Left colon (tissue), 2 donors: ENCODE measurements around the gene MSN. TPM values are rescaled to one million over a fixed set of nuclear protein-coding genes. Genes with fewer than 3 reads are reported as not detected.

ENCODE experiments used
- ATAC-seq: fragments of 200-7000 bp; cut with Tn5 transposase; one replicate; pipeline ENCODE4 v1.9.1; 2020; ENCODE audit warnings: mild to moderate bottlenecking, moderate library complexity
- DNase-seq, 2 donors: peaks; one replicate each; pipeline ENCODE4 v3.0.0-alpha.2; 2020
- intact Hi-C, 2 donors: fragments of 100-400 bp; cut with DNase I in 1 of 2; cut with micrococcal nuclease in 1 of 2; formaldehyde crosslinking; loops; one replicate each; pipeline versions ENCODE4 v1.11.2 to v1.14.0; 2022; cut with DNase I, micrococcal nuclease
- total RNA-seq, 2 donors: library from RNA; stranded (reverse); fragmentation: NEBNext Ultra II Directional; extraction: Animal tissue kit (Norgen Biotek cat#: 25700); gene quantifications; one replicate each; pipeline ENCODE4 v1.2.1, GENCODE V29; 2021
- donor health status: DM: no; HTN: no; CAD: no.
- donor health status: DM: yes; HTN: yes; CAD: no.

Gene MSN
- total RNA-seq, 2 donors from 2014 or later: 24.8 to 52.8 TPM

- peak; percentile 56 to 57 for DNase-seq
- intact Hi-C loops: no loop called here
- peak; percentile 35 for ATAC-seq
These were observed 30.7 kb downstream of the MSN start for GRCh38 chrX:65697915-65698796.

GRCh38 chrX:65702956-65703355 lies 35.5 kb downstream of the MSN start:
- no peak for ATAC-seq
- no peak for DNase-seq
- intact Hi-C loops: no loop called here

- DNase-seq (no peak), ATAC-seq (no peak)
- intact Hi-C loops: no loop called here
These were observed 38.0 kb downstream of the MSN start for GRCh38 chrX:65705439-65705838.

DNA sequence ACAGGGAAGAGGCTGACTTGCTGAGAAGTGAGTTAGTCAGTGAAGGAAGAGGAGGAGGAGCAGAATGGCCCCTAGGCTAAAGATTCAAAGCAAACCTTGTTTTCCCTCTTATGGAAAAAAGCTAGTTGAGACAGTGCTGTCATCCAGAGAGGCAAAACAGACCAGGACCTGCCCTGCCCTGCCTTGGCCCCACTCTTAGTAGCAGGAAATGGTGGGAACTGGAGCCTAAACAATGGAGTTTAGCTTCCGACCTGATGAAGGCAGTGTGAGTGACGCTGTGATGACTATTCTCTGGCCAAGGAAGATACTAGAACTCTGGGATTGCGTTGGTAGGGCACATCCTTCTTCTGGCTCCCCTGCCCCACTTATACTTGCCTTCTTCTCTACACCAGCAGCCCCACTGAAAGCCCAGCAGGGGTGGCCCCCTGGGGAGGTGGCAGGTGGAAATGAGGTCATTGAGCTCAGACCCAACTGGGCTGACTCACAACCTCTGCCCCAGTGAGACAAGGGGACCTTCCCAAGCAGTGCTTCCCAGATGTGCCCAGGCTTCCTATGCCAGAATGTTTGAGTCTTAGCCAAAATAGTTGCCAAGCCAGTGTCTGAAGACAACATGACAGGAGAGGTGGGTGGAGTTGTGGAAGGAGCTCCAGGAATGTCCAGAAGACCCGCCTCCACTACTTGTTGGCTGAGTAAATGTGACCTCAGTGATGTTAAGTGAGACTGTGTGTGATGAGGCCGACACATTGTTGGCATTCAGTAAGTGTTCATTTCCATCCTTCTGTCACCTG lies 38.8 kb downstream of the MSN start:
- intact Hi-C loops: no loop called here

DNA sequence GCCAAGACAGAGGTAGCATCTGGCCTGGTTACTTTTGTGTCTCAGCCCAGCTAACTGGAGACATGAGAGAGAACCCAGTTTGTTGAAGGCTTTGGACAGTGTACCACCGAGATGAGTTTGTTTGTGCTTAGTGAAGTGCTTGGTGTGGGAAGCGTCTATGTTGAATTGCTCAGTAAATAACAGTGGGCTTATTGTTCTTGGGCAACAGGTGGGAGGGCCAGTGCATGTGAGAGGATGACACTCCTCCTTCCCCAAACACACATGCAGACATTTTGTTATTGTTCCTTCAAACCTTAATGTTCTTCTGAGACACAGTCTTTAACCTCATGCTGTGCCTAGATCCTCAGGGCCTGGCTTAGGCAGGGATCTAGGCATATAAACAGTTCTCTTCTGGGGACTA lies 39.7 kb downstream of the MSN start:
- ATAC-seq (no peak), DNase-seq (no peak)
- intact Hi-C loops: no loop called here

More for the DNA sequence above, 38.8 kb downstream of the MSN start:
- DNase-seq (no peak), ATAC-seq (no peak)

DNA sequence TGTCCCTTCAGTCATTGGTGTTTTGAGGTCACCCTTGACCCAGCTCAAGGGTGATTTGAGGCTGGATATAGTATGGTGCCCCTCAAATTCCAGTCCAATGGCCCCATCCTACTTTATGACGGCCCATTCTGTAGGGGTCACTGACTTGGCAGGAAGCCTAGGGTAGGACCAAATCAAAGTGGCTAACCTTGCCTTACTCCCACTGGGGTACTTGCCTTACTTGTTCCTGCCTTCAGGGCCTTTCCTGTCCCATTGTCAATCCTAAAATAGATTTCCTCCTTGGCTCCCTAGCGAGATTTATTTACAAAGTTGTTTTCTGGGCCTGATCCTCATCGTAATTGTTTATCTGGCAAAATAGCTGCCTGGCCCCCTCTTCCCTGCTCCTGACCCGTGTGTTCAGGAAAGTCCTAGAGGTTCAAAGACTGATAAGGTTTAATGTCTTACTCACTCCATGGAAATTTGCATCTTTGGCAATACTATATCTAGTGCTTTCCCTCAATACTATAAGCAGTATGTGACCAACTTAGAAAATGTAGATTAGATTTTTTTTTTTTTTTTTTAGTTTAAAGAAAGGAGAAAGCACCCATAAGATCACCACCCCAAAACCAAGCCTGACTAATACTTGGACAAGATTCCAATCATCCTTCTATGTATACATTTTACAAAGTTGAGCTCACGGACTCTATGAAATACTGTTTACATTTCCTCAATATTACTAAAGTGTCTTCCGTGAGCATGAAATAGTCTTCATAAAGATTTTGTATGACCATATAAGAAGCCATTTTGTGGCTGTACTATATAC lies 44.8 kb downstream of the MSN start:
- DNase-seq: no peak
- intact Hi-C loops: no loop called here
- no peak for ATAC-seq

DNA sequence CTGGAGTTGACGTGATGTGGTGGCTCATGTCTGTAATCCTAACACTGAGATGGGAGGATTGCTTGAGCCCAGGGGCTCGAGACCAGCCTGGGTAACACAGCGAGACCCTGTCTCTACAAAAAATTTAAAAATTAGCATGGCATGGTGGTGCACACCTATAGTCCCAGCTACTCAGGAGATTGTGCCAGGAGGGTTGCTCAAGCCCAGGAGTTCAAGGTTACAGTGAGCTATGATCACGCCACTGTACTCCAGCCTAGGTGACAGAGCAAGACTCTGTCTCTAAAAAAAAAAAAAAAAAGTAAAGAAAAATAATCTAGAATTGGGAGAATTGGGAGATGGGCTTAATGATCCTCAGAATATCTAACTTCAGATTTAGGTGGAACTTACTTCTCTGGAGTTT lies 51.1 kb downstream of the MSN start:
- ATAC-seq (no peak), DNase-seq (no peak)
- intact Hi-C loops: no loop called here

DNA sequence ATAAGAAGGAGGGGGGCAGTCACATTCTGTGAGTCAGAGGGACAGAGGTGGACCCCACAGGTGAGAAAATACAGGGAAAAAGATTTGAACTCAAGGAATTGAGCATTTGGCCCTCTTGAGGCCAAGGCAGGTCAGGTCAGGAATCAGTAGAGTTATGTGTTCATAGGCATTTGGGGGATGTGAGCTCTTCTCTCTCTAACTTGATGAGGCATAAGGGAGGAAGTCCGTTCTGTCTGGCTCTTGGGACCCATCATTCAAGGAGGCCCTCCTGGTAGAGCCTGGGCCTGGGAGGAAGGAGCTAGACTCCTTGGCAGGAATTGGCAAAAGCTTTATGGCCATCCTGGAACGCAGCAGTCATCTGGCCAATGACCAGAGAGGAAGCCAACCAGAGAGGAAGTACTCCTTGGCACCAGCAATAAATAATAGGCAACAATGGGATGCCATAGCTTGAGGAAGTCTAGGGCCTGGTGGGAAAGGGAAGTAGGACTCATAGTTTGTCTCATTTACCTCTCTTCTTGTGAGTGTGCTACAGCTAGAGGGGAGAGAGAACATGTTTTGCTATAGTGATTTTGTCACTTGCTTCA lies 53.0 kb downstream of the MSN start:
- no peak for ATAC-seq
- intact Hi-C loops: no loop called here
- no peak for DNase-seq

DNA sequence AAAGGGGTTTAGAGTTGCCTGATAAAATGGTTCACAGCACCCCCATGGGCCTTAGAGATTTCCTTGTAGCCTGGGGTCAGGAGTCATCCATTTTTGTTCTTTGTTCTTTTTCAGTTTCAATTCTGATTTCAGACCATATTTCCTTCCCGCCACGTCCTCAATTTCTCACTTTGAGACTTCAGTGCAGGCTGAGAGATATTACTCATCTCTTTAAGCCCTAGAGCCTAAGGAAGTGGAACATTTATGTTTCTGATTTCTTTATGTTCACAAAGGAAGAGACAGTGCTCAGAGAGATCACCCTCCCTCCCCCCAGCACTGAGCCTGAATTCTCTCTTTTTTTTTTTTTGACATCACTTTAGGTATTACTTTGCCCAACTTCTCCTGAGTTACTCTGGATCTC lies 56.3 kb downstream of the MSN start:
- intact Hi-C loops: no loop called here
- DNase-seq (no peak), ATAC-seq (no peak)

GRCh38 chrX:65726715-65727114 lies 59.3 kb downstream of the MSN start:
- ATAC-seq: no peak
- intact Hi-C loops: no loop called here
- DNase-seq: no peak

DNA sequence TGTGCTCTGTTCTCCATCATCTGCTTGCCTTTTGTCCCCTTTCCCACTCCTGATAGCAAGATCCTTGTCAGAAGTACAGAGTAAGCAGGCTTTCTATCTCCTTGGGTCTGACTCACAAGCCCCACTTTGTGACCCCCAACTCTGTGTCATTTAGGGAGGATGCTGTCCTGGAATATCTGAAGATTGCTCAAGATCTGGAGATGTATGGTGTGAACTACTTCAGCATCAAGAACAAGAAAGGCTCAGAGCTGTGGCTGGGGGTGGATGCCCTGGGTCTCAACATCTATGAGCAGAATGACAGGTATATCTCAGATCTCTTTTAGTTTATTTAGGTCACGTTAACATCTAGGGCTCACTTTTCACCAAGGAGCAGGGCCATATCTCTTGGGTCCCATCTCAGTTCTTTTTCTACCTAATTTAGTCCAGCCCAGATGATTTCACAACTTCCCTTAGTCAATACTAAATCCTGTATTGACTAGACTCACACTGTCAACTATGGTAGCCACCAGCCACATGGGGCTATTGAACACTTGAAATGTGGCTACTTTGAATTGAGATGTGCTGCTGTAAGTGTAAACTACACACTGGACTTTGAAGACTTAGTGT lies 64.3 kb downstream of the MSN start:
- ATAC-seq (no peak), DNase-seq (no peak)
- intact Hi-C loops: loop anchor here in 1 of 2 donors (10.0 kb wide), 1 partner anchor 137 kb away; no protein-coding TSS in a partner anchor

DNA sequence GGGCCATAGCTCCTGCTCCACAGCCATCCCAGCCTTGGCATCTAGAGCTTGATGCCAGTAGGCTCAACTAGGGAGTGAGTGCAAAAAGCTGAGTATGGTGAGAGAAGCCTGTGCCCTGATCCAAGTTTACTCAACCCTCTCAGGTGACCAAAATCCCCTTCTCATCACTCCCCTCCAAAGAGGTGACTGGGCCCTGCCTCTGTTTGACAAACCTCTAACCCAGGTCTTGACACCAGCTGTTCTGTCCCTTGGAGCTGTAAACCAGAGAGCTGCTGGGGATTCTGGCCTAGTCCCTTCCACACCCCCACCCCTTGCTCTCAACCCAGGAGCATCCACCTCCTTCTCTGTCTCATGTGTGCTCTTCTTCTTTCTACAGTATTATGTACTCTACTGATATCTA lies 73.5 kb downstream of the MSN start:
- ATAC-seq (no peak), DNase-seq (no peak)
- intact Hi-C loops: no loop called here

DNA sequence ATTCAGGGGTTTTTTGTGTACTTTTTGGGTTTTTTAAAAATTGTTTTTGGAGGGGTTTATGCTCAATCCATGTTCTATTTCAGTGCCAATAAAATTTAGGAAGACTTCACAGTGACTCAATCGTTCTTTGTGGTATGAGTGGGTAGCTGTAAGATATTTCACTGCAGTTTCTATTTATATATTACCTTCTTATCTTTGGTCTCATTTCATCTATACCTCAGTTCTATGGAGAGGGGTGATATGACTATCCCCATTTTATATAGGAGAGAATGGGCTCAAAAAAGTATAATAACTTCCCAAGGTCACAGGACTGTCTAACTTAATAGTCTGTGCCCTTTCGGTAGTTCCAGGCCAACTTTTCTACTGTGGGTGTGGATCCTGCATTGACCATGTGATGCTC lies 74.4 kb downstream of the MSN start:
- intact Hi-C loops: no loop called here
- no peak for ATAC-seq
- DNase-seq: no peak

DNA sequence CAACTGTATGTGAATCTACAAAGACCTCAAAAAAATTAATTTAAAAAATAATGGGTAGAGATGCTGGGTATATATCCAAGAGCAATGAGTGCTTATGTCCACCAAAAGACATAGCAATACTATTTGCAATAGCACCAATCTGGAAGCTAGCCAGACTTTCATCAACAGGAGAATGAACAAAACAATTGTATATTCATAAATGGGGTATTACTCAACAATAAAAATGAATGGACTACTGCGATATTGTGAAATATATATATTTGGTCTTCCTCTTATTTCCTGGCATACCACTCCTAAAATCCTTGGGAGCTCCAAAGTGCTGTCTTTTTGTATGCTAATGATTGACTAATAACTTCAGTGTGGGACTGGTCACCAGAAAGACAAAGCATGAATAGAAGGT lies 77.5 kb downstream of the MSN start:
- intact Hi-C loops: loop anchor here in 1 of 2 donors (5.0 kb wide), 1 partner anchor 242 kb away; no protein-coding TSS in a partner anchor
- DNase-seq (no peak), ATAC-seq (no peak)

DNA sequence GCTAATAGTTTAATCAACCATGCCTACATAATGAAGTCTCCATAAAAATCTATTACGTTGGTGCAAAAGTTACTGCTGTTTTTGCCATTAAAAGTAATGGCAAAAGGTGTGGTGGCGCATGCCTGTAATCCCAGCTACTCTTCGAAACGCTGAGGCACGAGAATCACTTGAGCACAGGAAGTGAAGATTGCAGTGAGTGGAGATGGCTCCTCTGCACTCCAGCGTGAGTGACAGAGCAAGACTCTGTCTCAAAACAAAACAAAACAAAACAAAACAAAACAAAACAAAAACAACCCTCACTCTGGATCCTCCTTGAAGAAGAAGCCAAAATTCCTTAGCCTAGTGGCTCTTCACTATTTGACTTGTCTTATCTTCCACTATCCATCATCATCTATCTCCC lies 78.0 kb downstream of the MSN start:
- ATAC-seq: no peak
- intact Hi-C loops: loop anchor here in 1 of 2 donors (5.0 kb wide), 1 partner anchor 242 kb away; no protein-coding TSS in a partner anchor

GRCh38 chrX:65745992-65746391 lies 78.5 kb downstream of the MSN start:
- ATAC-seq (peak; percentile 42), DNase-seq (peak in 1 of 2 donors; percentile 19)
- intact Hi-C loops: loop anchor here in 1 of 2 donors (5.0 kb wide), 1 partner anchor 241 kb away; no protein-coding TSS in a partner anchor

More for the DNA sequence above, 78.0 kb downstream of the MSN start:
- no peak for DNase-seq

DNA sequence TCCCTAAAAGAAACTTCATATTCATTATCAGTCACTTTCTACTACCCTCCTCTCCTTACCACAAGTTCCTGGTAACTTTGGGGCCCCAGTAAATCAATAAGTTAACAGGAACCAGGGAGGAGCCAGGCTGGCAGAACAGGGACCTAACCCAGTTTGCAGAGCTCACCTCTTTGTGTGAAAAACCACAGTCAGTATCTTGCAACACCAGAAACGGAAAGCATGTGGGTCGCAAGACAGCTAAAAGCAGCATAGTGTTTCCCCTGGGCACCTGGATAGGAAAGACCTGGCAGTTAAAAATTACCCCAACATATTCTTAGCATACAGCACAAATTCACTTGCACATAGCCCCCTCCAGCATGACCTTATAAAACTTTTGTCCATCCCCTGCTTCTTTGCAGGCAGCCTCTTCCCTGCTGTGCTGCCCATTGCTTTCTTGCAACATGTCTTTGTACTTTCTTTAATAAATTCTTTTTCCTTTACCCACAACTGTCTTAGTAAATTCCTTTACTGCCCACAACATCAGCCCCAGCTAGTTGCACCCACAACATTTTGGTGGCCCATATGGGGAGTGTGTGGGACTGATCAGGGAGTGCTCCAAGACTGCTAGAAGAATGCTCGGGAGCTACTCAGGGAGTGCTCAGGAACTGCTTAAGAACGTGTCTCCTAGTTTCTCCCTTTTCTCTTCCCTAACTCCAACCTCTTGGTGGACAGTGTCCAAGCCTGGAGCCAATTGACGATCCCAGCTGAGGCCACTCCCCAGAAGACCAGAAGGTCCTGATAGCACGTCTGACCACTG lies 83.4 kb downstream of the MSN start:
- no peak for DNase-seq
- no peak for ATAC-seq
- intact Hi-C loops: no loop called here

DNA sequence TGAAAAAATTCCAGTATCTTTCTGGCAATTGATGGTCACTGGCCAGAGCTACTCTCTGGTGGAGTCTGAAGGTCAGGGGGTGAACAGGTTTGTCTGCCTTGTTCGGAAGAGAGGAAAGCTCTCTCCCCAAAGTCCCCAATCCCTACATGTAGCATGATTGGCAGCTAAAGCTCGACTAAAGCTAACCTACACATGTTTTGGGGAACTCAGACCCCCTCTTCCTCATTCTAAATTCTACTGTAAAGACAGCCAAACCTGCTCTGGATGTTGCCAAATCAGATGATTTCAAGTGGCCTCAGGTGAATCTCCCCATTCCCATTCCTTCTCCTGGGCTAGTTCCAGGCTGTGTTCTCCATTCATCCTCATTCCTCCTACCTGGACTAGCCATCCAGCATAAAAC lies 84.1 kb downstream of the MSN start:
- no peak for DNase-seq
- ATAC-seq: no peak
- intact Hi-C loops: no loop called here
